B cell (primary cell): Measurements from ENCODE around the gene CNTNAP3B. TPM values are rescaled to one million over a fixed set of nuclear protein-coding genes. Genes with fewer than 3 reads are reported as not detected.
"Not testable (repeated sequence)": the region's sequence is repeated elsewhere in the genome, so short reads cannot be mapped to it uniquely, and the experiment has no call there.

Experiments used
- ATAC-seq: fragments of 200-7000 bp; cut with Tn5 transposase; one replicate; pipeline ENCODE4 v1.10.0; 2021; ENCODE audit warnings: low read depth, mild to moderate bottlenecking, moderate number of reproducible peaks, moderate library complexity
- CTCF ChIA-PET: fragments of 350-600 bp; sonication (Branson Sonifier 250); formaldehyde crosslinking; loops from one replicate; lab custom pipeline; 2021; ENCODE audit warnings: antibody characterized with exemption, inconsistent platforms; lab: Charles Lee
- POLR2A ChIA-PET: fragments of 350-600 bp; sonication (Branson Sonifier 250); formaldehyde crosslinking; loops from one replicate; lab custom pipeline; 2021; ENCODE audit warnings: antibody characterized with exemption; lab: Charles Lee
- DNase-seq: peaks from one replicate; pipeline ENCODE4 v3.0.0; 2013
- H2AFZ ChIP-seq: 2 replicates; pipeline ENCODE4 v1.6.1; 2012; ENCODE audit warnings: mild to moderate bottlenecking, low read depth, low read length; ENCODE audit not compliant: insufficient read depth, poor library complexity, severe bottlenecking
- H3K27ac ChIP-seq, 2 donors: 1 replicate in 1 of 2; 2 replicates in 1 of 2; pipeline ENCODE4 v1.5.1; 2012 to 2013; ENCODE audit warnings: low read length in 2 of 2, mild to moderate bottlenecking in 2 of 2, moderate library complexity in 1 of 2
- H3K27me3 ChIP-seq, 4 experiments: fragments of 200-600 bp in 1 of 4; sonication (generic) in 1 of 4; replicated peaks in 1 of 4; 1 replicate in 2 of 4; 2 replicates in 2 of 4; pipeline versions ENCODE4 v1.6.1 to v1.7.0; 2013 to 2016; ENCODE audit warnings: low read length in 3 of 4, mild to moderate bottlenecking in 2 of 4, mixed read lengths in 1 of 4, moderate library complexity in 1 of 4; ENCODE audit not compliant: insufficient read depth in 4 of 4, control insufficient read depth in 3 of 4; ENCODE audit errors: control extremely low read depth in 1 of 4
- H3K36me3 ChIP-seq, 2 experiments: replicated peaks in 1 of 2; 1 replicate in 1 of 2; 2 replicates in 1 of 2; pipeline versions ENCODE4 v1.6.1 to v1.7.1; 2013; ENCODE audit warnings: low read length in 1 of 2; ENCODE audit not compliant: insufficient read depth in 2 of 2, control insufficient read depth in 1 of 2; ENCODE audit errors: control extremely low read depth in 1 of 2, extremely low read depth in 1 of 2
- H3K4me1 ChIP-seq, 2 donors: fragments of 200-600 bp in 1 of 2; sonication (generic) in 1 of 2; 1 replicate in 1 of 2; 2 replicates in 1 of 2; pipeline versions ENCODE4 v1.5.1 to v1.6.1; 2013 to 2017; ENCODE audit warnings: low read length in 2 of 2; ENCODE audit not compliant: control insufficient read depth in 2 of 2, insufficient read depth in 2 of 2
- H3K4me2 ChIP-seq: replicated peaks from 2 replicates; pipeline ENCODE3; 2012; ENCODE audit warnings: mild to moderate bottlenecking, low read depth, low read length; ENCODE audit not compliant: poor library complexity, severe bottlenecking
- H3K4me3 ChIP-seq, 5 experiments: fragments of 200-600 bp in 1 of 5; sonication (generic) in 1 of 5; 1 replicate in 3 of 5; 2 replicates in 2 of 5; pipeline versions ENCODE4 v1.5.1 to v1.7.0; 2011 to 2016; ENCODE audit warnings: low read length in 4 of 5, mild to moderate bottlenecking in 4 of 5, low read depth in 2 of 5, control low read depth in 1 of 5, moderate library complexity in 1 of 5; ENCODE audit not compliant: insufficient read depth in 1 of 5; ENCODE audit errors: control extremely low read depth in 1 of 5, extremely low read depth in 1 of 5
- H3K79me2 ChIP-seq: fragments of 200-600 bp; sonication (generic); one replicate; pipeline ENCODE4 v1.6.0; 2016; ENCODE audit warnings: low read length; ENCODE audit not compliant: control insufficient read depth, insufficient read depth
- H3K9ac ChIP-seq: fragments of 200-600 bp; sonication (generic); 2 replicates; pipeline ENCODE4 v1.6.1; 2017; ENCODE audit warnings: mild to moderate bottlenecking, low read length, moderate library complexity
- H3K9me3 ChIP-seq, 3 donors: one replicate each; pipeline versions ENCODE4 v1.6.1 to v1.7.1; 2013; ENCODE audit warnings: low read length in 2 of 3; ENCODE audit not compliant: control insufficient read depth in 2 of 3, insufficient read depth in 1 of 3; ENCODE audit errors: control extremely low read depth in 1 of 3
- H4K20me1 ChIP-seq: 2 replicates; pipeline ENCODE4 v1.6.0; 2012; ENCODE audit warnings: mild to moderate bottlenecking, low read length; ENCODE audit not compliant: insufficient read depth, control insufficient read depth, poor library complexity, severe bottlenecking
- H3K27ac Mint-ChIP-seq: one replicate; pipeline ENCODE4 v1.8.0; 2021; ENCODE audit warnings: mixed read lengths
- H3K27me3 Mint-ChIP-seq: one replicate; pipeline ENCODE4 v1.8.0; 2021; ENCODE audit warnings: mixed read lengths
- H3K4me1 Mint-ChIP-seq: one replicate; pipeline ENCODE4 v1.8.0; 2021; ENCODE audit warnings: mixed read lengths
- H3K4me3 Mint-ChIP-seq: one replicate; pipeline ENCODE4 v1.8.0; 2021; ENCODE audit warnings: mixed read lengths
- H3K9me3 Mint-ChIP-seq: one replicate; pipeline ENCODE4 v1.8.0; 2022; ENCODE audit warnings: mixed read lengths; ENCODE audit not compliant: insufficient read depth
- WGBS: methylation state at CpG from one replicate; pipeline ENCODE4 v1.1.5; 2013; ENCODE audit warnings: missing lambda C conversion rate; ENCODE audit not compliant: insufficient coverage; 5-methylcytosine and 5-hydroxymethylcytosine counted together
- intact Hi-C: fragments of 100-400 bp; cut with micrococcal nuclease; formaldehyde crosslinking; loops from one replicate; pipeline ENCODE4 v1.10.0; 2022
- polyA plus RNA-seq: library from polyadenylated mRNA; depleted of rRNA; stranded (reverse); fragments of >200 nt; gene quantifications from 2 replicates; pipeline ENCODE4 v1.2.3, GENCODE V29; 2012
- total RNA-seq, 2 donors: library from RNA; stranded (reverse); fragments of 120-200 nt in 1 of 2; gene quantifications; 1 replicate in 1 of 2; 2 replicates in 1 of 2; pipeline versions ENCODE4 v1.2.3 to v1.2.4, GENCODE V29; 2013 to 2022

The CNTNAP3B gene
- total and polyA plus RNA-seq, 2 donors (not counting 1 experiment from before 2014, with no cell fraction given): 0.25 to 0.89 TPM

DNA sequence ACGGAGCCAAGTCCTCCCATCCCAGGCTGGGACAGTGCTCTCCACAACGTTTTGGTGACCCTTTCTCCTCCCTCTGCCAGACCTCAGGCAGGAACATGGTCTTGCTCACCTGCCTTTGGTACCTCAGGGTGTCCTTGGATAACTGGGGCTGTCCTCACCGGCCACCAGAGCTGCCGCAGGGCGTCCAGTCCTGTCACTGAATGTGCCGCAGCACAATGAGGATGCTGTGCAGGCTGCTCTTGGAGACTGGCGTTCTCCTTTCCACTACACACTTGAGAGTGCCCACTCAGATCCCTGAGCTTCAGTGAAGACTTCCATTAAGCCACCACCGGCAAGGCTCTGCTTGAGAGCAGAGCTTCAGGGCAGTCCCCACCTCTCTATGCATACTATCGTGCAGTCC lies 33.3 kb downstream of the CNTNAP3B start:
- H3K4me1 Mint-ChIP-seq, H3K27me3 ChIP-seq, H3K4me3 ChIP-seq, H3K4me2 ChIP-seq, POLR2A ChIA-PET, H3K79me2 ChIP-seq, ATAC-seq, H3K27ac ChIP-seq, intact Hi-C loops, H3K9me3 Mint-ChIP-seq, CTCF ChIA-PET, H3K9me3 ChIP-seq, H3K4me1 ChIP-seq, H3K27me3 Mint-ChIP-seq, H2AFZ ChIP-seq, DNase-seq, H3K9ac ChIP-seq, H3K27ac Mint-ChIP-seq, H3K4me3 Mint-ChIP-seq, H3K36me3 ChIP-seq, H4K20me1 ChIP-seq: not testable (repeated sequence)
- 82% methylated on average over 6 of the region's 9 CpGs for WGBS

DNA sequence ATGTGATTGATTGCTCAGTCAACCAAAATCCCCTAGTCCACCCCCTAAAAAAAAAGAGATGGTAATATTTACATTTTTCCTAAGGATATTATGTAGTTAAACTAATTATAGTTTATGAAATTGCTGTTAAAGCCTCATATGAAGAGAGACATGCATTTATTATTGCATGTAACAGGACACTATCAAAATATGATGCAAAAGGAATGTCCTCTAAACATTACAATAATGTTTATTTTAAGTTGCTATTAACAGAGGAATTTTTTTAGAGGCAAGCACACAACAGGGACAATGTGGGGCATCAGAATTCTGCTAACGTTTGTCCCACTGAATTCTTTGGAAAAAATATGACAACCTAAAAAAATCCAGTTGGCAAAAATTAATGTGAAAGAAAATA lies 44.7 kb downstream of the CNTNAP3B start:
- CTCF ChIA-PET, H3K9me3 Mint-ChIP-seq, H4K20me1 ChIP-seq, H3K79me2 ChIP-seq, H3K4me2 ChIP-seq, H3K27ac Mint-ChIP-seq, H3K4me1 ChIP-seq, H3K27ac ChIP-seq, H3K4me3 Mint-ChIP-seq, POLR2A ChIA-PET, H3K4me1 Mint-ChIP-seq, H3K9me3 ChIP-seq, H3K36me3 ChIP-seq, H3K9ac ChIP-seq, H3K27me3 Mint-ChIP-seq, DNase-seq, ATAC-seq, H3K4me3 ChIP-seq, intact Hi-C loops, H3K27me3 ChIP-seq, H2AFZ ChIP-seq: not testable (repeated sequence)
- WGBS: no CpG with 5 or more reads among the region's 1 CpG

DNA sequence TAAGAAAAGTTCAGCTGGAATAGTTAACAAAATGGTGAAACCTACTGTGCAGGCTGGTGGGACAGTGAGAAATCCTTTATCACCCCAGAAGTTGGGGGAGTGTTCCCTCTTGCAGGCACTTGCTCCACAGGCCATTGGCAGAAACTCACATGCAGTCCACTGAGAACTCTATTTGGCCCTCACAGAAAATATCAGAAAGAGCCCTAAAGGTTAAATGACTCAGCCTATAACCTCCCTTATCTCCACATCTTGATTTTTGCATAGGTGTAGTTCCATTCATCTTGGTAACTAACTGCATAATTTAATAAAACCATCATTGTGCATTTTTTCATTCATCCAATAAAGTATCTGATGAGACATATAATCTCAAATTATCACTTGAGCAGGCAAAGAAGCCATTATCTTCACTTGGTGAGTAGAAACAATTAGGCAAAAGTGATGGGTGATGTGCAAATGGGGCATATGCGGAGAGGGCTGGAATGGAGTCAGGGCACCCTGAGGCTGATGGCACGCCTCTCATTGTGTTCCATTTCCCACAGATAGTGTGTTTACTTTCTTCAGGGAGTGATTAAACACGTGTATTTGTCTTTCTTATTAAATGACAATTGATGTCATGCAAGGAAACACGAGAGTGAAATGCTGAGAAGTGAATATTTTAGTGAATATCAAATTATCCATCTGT lies 45.2 kb downstream of the CNTNAP3B start:
- H3K27ac Mint-ChIP-seq, H3K79me2 ChIP-seq, H3K9me3 ChIP-seq, H3K4me3 ChIP-seq, H3K36me3 ChIP-seq, H3K4me3 Mint-ChIP-seq, H3K27me3 ChIP-seq, H2AFZ ChIP-seq, H3K4me1 Mint-ChIP-seq, H3K9ac ChIP-seq, CTCF ChIA-PET, POLR2A ChIA-PET, ATAC-seq, H3K9me3 Mint-ChIP-seq, H3K4me1 ChIP-seq, intact Hi-C loops, DNase-seq, H3K27me3 Mint-ChIP-seq, H3K4me2 ChIP-seq, H3K27ac ChIP-seq, H4K20me1 ChIP-seq: not testable (repeated sequence)
- no CpG with 5 or more reads among the region's 4 CpGs for WGBS

DNA sequence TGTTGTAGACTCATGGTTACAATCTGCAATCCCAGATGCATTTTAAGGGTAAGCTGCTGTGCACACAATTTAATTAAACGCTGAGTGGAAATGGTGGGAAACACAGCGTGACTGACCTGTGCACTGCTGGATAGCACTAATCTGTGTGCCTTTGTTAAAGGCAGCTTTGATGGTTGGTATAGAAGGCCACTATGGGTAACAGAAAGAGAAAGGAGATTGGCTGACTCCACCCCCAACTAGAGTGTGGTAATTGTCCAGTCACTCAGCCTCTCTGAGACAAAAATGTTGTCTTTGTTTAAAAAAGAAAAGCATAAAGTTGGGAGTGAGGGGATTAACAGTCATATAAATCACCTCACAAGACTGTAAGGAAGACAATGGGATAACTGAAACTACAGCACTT lies 48.9 kb downstream of the CNTNAP3B start:
- H3K27me3 ChIP-seq, POLR2A ChIA-PET, H3K36me3 ChIP-seq, intact Hi-C loops, H3K79me2 ChIP-seq, H3K4me3 ChIP-seq, ATAC-seq, H3K4me1 ChIP-seq, H4K20me1 ChIP-seq, H3K4me1 Mint-ChIP-seq, H2AFZ ChIP-seq, H3K9me3 ChIP-seq, H3K9ac ChIP-seq, H3K27ac Mint-ChIP-seq, H3K4me2 ChIP-seq, H3K4me3 Mint-ChIP-seq, H3K27ac ChIP-seq, DNase-seq, H3K9me3 Mint-ChIP-seq, CTCF ChIA-PET, H3K27me3 Mint-ChIP-seq: not testable (repeated sequence)
- WGBS: no CpG with 5 or more reads among the region's 2 CpGs
